Gastroesophageal sphincter (tissue), 4 donors: ENCODE data around the gene FOSL1. TPM values are rescaled to one million over a fixed set of nuclear protein-coding genes. Genes with fewer than 3 reads are reported as not detected.

Experiments
- ATAC-seq: fragments of 150-250 bp; one replicate; pipeline ENCODE4 v1.9.1; 2016; ENCODE audit warnings: mild to moderate bottlenecking, moderate library complexity
- H3K27ac ChIP-seq, 4 donors: fragments of 200-600 bp; sonication (generic) in 3 of 4; 1 replicate in 3 of 4; 2 replicates in 1 of 4; pipeline ENCODE4 v1.5.1; 2016 to 2019
- H3K27me3 ChIP-seq: fragments of 200-600 bp; sonication (generic); one replicate; pipeline ENCODE4 v1.5.1; 2019
- H3K36me3 ChIP-seq, 2 donors: fragments of 200-600 bp; sonication (generic); one replicate each; pipeline ENCODE4 v1.5.1; 2019; ENCODE audit warnings: control low read depth in 1 of 2
- H3K4me1 ChIP-seq, 3 donors: fragments of 200-600 bp; sonication (generic); 1 replicate in 2 of 3; 2 replicates in 1 of 3; pipeline ENCODE4 v1.5.1; 2016 to 2019; ENCODE audit warnings: control low read depth in 2 of 3
- H3K4me3 ChIP-seq, 2 donors: fragments of 200-600 bp; sonication (generic); one replicate each; pipeline ENCODE4 v1.5.1; 2019; ENCODE audit warnings: mild to moderate bottlenecking in 1 of 2, moderate library complexity in 1 of 2
- H3K9me3 ChIP-seq, 3 donors: fragments of 200-600 bp; sonication (generic); one replicate each; pipeline ENCODE4 v1.5.1; 2017 to 2019; ENCODE audit warnings: control low read depth in 2 of 3
- EP300 ChIP-seq: sonication (generic); formaldehyde crosslinking; IDR thresholded peaks from one replicate; pipeline ENCODE4 v1.6.1; 2017; ENCODE audit warnings: antibody characterized with exemption, mild to moderate bottlenecking
- POLR2A ChIP-seq, 2 donors: fragments of 450-650 bp; IDR thresholded peaks; one replicate each; pipeline ENCODE4 v1.6.1; 2017; ENCODE audit warnings: antibody characterized with exemption in 2 of 2, mild to moderate bottlenecking in 2 of 2, moderate library complexity in 1 of 2
- POLR2AphosphoS5 ChIP-seq: sonication (generic); formaldehyde crosslinking; IDR thresholded peaks from one replicate; pipeline ENCODE4 v1.6.1; 2017; ENCODE audit warnings: antibody characterized with exemption
- WGBS, 2 donors: methylation state at CpG; one replicate each; pipeline ENCODE4 v1.1.5; 2018; ENCODE audit warnings: low coverage in 1 of 2; 5-methylcytosine and 5-hydroxymethylcytosine counted together
- total RNA-seq, 4 donors: library from RNA; depleted of rRNA; stranded (reverse); fragments of >200 nt; gene quantifications; one replicate each; pipeline ENCODE4 v1.1.0, GENCODE V29; 2016
- TF ChIP-seq, protein P1 (sequence below), 4 experiments: fragments of 200-600 bp in 2 of 4; fragments of 450-650 bp in 2 of 4; sonication (generic) in 1 of 4; IDR thresholded peaks; one replicate each; pipeline ENCODE4 v1.5.1; 2017 to 2019; ENCODE audit warnings: antibody characterized with exemption in 4 of 4, mild to moderate bottlenecking in 2 of 4, moderate library complexity in 2 of 4

The FOSL1 gene
- 10 to 100 TPM in 1 of 4 donors, 1 to 10 TPM in 3; 1.4 to 24.9 (median 4.1) TPM for total RNA-seq

DNA sequence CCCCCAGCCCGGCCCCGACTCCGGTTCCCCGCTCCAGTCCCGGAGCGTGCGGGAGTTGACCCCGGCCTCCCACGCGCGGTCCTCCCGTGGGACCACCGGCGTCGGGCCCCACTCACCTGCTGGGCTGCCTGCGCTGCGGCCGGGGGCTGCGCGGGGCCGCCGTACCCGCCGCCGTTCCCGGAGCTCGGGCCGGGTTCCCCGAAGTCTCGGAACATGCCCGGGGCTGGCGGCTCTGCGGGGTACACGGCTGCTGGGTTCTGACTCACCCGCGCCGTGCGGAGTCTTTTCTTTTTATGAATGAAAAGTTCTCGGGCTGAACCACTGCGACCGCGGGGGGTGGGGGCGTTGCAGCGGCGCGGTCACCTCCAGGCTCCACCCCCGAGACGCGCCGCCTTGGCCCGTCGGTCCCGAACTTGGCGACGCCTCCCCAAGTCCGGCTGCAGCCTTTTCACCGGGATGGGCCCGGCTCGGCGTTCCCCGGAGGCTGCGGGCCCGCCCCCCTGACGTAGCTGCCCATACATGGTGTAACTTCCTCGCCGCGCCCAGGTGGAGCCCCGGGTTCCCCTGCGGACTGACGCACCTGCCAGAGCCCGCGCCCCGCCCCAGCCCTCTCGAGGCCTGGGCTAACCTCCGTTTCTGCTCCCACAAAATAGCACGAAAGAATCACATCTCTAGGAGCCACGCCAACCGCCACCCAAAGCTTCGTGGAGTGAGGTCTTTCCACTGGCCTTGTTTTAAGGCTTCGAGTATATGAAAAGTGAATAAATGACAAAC, at the start of gene FOSL1:
Gene FOSL1, minus strand, starts transcription at position 264 of the 774 bp plus-strand sequence. Its CDS starts 49 bp downstream, at position 215.
- peak within 1 kb of the TSS in 3 of 4 donors; percentile 65 to 78 (median 70) for H3K27ac ChIP-seq
- peak within 1 kb of the TSS; percentile 43 to 69 for H3K4me3 ChIP-seq
- peak; percentile 84 for TF ChIP-seq POLR2AphosphoS5
- TF ChIP-seq EP300: no peak
- peak; percentile 50 to 84 for TF ChIP-seq POLR2A (IDR thresholded peaks at IDR 0.05)
- H3K27me3 ChIP-seq: peaks cover 13% of the 10 kb centered on the region
- H3K36me3 ChIP-seq: no peaks in the 10 kb centered on the region
- peak; percentile 92 for ATAC-seq
- 0 to 21% methylated on average over 1 to 6 of the region's 80 CpGs for WGBS, 2 donors
- H3K9me3 ChIP-seq: no peaks in the 10 kb centered on the region
- H3K4me1 ChIP-seq: peaks cover 0 to 21% (median 7%) of the 10 kb centered on the region in 3 donors

DNA sequence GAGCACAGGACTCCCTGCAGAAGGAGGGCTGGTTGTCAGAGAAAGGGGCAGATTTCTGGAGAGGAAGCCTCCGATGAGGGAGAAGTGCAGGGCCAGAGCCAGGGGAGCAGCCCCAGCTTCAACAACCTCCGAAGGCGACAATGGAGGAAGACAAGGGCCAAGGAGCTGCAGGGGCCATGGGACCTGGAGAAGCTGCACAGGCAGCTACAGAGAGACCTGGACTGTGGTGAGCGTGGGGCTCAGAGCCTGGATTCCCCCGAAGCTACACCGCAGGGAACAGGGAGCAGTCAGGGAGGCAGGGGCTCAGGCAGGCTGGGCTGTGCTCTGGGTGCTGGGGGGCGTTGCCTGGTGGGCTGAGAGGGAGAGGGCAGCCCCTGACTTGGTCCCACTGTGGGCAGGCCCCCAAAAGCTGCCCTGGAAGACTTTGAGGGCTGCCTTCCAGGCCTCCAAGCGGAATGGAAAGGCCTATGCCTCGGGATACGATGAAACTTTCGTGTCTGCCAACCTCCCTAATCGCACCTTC, 47.5 kb upstream of the FOSL1 start:
- H3K36me3 ChIP-seq: no peaks in the 10 kb centered on the region
- no peak for TF ChIP-seq POLR2AphosphoS5
- no peak for TF ChIP-seq POLR2A (IDR thresholded peaks at IDR 0.05)
- TF ChIP-seq, protein P1, sequence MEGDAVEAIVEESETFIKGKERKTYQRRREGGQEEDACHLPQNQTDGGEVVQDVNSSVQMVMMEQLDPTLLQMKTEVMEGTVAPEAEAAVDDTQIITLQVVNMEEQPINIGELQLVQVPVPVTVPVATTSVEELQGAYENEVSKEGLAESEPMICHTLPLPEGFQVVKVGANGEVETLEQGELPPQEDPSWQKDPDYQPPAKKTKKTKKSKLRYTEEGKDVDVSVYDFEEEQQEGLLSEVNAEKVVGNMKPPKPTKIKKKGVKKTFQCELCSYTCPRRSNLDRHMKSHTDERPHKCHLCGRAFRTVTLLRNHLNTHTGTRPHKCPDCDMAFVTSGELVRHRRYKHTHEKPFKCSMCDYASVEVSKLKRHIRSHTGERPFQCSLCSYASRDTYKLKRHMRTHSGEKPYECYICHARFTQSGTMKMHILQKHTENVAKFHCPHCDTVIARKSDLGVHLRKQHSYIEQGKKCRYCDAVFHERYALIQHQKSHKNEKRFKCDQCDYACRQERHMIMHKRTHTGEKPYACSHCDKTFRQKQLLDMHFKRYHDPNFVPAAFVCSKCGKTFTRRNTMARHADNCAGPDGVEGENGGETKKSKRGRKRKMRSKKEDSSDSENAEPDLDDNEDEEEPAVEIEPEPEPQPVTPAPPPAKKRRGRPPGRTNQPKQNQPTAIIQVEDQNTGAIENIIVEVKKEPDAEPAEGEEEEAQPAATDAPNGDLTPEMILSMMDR (IDR thresholded peaks at IDR 0.05): no peak
- TF ChIP-seq EP300: no peak
- H3K27ac ChIP-seq: no peak overlapping the region
- no peaks in the 10 kb centered on the region for H3K4me1 ChIP-seq
- 77 to 82% methylated on average over 8 to 9 of the region's 12 CpGs for WGBS, 2 donors
- ATAC-seq: no peak
- no peak overlapping the region for H3K4me3 ChIP-seq
- peaks cover 19% of the 10 kb centered on the region for H3K27me3 ChIP-seq
- no peaks in the 10 kb centered on the region for H3K9me3 ChIP-seq

DNA sequence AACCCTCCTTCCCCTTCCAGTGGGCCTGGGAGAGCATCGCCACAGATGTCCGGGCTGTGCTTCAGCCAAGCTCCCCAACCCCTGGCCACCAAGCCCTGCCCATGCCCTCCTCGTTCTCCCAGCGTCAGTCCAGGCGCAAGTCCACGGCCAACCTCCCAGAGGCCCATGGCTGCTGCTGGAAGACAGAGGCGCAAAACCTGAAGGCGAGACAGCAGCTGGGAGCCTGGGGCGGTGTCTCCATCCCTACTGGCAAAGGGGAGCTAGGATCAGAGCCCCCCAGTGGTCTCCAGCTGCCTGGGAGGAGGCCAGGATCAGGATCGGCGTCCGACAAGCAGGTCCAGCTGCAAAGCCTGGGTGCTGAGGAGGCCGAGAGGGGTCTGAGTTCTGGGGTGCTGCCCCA, 46.9 kb upstream of the FOSL1 start:
- Histone ChIP-seq H3K9me3 (no peaks in the 10 kb centered on the region), H3K4me3 (no peak overlapping the region), H3K36me3 (no peaks in the 10 kb centered on the region), H3K4me1 (no peaks in the 10 kb centered on the region), H3K27ac (no peak overlapping the region), H3K27me3 (peaks cover 19% of the 10 kb centered on the region)
- no peak for ATAC-seq
- TF ChIP-seq POLR2AphosphoS5 (no peak), POLR2A (IDR thresholded peaks at IDR 0.05) (no peak), EP300 (no peak)
- TF ChIP-seq, protein P1 (IDR thresholded peaks at IDR 0.05): no peak
- 43 to 46% methylated on average over 2 to 4 of the region's 13 CpGs for WGBS, 2 donors

DNA sequence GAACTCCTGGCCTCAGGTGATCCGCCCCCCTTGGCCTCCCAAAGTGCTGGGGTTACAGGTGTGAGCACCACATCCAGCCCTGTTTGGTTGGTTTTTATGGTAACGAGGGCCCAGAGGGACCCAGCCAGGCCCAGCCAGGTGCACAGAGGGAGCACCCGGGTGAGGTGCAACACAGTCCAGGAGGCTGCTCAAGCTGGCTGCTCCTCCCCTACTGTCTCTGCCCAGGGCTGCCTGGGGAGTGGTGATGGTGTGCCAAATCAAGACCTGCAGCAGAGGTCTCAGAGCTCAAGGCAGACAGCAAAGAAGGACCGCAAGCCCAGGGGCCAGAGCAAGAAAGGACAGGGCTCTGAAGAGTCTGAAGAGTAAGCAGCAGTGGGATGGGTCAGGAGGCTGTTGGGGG, 46.5 kb upstream of the FOSL1 start:
- no peak for ATAC-seq
- no peaks in the 10 kb centered on the region for H3K9me3 ChIP-seq
- no peak for TF ChIP-seq EP300
- TF ChIP-seq, protein P1 (IDR thresholded peaks at IDR 0.05): no peak
- TF ChIP-seq POLR2A (IDR thresholded peaks at IDR 0.05): no peak
- TF ChIP-seq POLR2AphosphoS5: no peak
- H3K27ac ChIP-seq: no peak overlapping the region
- H3K4me1 ChIP-seq: no peaks in the 10 kb centered on the region
- WGBS, 2 donors: 100% methylated on average over 1 of the region's 4 CpGs; no CpG with 5 or more reads in 1 of the 2 donors
- peaks cover 16% of the 10 kb centered on the region for H3K27me3 ChIP-seq
- H3K36me3 ChIP-seq: no peaks in the 10 kb centered on the region
- no peak overlapping the region for H3K4me3 ChIP-seq

DNA sequence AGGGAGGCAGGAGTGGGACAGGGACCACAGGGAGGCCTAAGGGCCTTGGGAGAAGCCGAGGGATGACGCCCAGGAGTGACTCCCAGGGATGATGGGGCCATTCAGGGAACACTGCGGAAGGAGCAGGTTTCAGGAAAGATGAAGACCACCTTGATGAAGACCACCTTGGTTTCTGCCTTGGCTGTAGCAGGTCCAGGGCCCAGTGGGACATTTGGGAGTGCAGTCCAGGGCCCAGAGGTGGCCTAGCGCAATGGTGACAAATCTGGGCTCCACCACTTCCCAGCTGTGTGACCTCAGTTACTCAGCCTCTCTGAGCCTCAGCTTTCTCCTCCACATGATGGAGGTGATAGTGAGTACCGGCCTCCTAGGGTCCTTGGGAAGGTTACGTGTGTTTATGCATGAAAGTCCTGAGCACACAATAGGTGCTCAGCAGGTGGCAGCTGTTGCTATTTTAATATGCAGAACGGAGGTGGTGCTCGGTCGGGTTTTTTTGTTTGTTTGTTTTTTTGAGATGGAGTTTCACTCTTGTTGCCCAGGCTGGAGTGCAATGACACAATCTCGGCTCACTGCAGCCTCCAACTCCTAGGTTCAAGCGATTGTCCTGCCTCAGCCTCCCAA, 45.9 kb upstream of the FOSL1 start:
- Histone ChIP-seq H3K36me3 (no peaks in the 10 kb centered on the region), H3K27me3 (peaks cover 14% of the 10 kb centered on the region), H3K4me3 (no peak overlapping the region), H3K4me1 (no peaks in the 10 kb centered on the region), H3K27ac (no peak overlapping the region), H3K9me3 (no peaks in the 10 kb centered on the region)
- TF ChIP-seq POLR2A (IDR thresholded peaks at IDR 0.05) (no peak), POLR2AphosphoS5 (no peak), EP300 (no peak)
- TF ChIP-seq, protein P1 (IDR thresholded peaks at IDR 0.05): no peak
- no peak for ATAC-seq
- 82 to 85% methylated on average over 2 to 8 of the region's 11 CpGs for WGBS, 2 donors
